ENCODE measurements around the gene CCDC57.

Gene CCDC57

DNA sequence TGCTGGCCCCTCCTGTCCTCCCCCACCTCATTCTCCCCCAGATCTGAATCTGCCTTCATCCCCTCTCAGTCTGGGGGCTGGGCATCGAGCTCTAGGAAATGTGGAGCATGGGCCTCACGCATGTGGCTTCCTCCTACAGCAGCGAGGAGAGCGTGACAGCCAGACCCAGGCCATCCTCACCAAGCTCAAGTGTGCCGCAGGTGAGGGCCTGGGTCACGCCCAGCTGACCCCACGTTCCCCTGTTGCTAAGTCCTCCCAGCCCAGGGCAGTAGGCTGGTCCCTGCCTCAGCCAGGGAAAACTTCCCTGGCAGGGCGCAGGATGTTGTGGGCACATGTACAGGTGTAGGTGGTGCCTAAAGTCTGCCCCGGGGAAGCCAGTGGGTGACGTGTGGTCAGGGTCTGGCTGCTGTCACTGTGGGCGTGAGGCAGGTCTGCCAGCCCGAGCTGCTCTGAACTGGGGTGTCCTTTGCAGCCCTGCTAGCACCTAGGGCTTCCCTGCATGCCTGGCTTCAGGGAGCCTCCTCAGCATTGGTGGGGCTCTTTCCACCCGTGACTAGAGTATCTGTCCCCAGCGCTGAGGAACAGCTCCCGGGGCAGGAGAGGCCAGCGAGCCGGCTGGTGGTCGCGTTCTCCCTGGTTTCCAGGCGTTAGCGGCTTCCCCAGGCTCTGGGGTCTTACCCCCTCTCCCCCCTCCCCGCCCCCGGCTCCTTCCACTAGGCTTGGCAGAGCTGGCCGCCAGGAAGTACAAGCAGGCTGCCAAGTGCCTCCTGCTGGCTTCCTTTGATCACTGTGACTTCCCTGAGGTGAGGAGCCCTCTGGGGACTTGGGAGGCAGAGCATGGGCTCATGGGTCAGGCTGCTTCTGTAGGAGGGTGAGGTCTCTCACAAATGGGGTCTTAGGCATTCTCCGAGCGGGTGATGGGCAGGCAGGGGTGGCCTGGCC is 157.3 kb downstream of the CCDC57 start:
- no peak for DNase-seq

DNA sequence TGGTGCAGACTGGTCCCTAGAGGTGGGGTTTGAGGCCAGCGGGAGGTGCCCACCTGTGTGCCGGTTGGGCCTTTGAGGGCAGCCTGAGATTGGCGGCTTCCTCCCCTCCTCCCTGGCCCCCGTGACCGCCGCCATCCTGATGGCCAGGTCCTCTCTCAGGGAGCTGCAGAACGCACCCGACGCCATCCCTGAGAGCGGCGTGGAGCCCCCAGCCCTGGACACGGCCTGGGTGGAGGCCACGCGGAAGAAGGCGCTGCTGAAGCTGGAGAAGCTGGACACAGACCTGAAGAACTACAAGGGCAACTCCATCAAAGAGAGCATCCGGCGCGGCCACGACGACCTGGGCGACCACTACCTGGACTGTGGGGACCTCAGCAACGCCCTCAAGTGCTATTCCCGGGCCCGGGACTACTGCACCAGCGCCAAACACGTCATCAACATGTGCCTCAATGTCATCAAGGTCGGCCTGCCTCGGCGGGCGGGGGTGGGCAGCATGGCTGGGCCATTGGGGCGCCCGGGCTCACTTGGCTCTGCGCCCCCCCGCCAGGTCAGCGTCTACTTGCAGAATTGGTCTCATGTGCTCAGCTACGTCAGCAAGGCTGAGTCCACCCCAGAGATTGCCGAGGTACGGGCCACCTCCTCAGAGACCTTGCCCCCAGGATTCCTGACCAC is 158.2 kb downstream of the CCDC57 start:
- no peak for DNase-seq

DNA sequence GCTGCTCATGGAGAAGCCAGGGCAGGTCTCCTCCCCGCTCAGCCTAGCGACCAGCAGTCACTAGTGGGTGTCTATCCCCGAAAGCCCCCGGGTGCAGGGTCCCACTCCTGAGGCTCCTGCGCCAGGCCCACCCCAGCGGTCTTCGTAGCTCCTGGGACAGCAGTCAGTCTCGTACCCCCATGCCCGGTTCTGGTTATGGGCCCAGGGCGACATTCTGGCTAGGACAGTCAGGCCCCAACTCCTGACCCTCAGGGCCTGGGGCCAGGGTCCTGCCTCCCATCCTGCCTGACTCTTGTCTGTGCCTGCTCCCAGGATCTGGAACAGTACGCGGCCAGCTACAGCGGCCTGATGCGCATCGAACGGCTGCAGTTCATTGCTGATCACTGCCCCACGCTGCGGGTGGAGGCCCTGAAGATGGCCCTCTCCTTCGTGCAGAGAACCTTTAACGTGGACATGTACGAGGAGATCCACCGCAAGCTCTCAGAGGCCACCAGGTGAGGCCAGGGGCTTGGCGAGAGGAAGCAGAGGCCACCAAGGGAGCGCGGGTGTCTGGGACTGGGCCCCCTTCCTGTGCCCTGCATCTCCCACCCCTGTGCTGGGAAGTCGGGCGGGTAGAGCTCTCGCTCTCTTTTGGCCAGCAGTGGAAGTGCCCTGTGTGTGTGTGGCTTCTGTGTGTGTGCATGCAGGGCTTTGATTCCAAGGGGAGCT is 158.9 kb downstream of the CCDC57 start:
- DNase-seq: no peak

DNA sequence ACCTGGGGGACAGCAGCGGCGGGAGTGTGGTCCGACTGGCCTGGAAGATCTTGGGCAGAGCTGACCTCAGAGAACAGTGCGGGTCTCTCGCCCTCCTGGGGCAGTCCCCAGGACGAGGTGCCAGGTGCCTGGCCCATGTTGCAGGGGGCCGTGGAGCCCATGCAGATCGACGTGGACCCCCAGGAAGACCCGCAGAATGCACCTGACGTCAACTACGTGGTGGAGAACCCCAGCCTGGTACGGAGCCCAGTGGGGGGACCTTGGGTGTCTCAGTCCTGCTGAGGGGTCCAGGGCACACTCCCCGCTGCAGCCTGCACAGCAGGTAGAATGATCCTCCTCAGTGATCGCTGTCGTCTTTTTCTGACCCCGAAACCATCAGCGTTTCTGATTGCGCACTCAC is 159.5 kb downstream of the CCDC57 start:
- no peak for DNase-seq

DNA sequence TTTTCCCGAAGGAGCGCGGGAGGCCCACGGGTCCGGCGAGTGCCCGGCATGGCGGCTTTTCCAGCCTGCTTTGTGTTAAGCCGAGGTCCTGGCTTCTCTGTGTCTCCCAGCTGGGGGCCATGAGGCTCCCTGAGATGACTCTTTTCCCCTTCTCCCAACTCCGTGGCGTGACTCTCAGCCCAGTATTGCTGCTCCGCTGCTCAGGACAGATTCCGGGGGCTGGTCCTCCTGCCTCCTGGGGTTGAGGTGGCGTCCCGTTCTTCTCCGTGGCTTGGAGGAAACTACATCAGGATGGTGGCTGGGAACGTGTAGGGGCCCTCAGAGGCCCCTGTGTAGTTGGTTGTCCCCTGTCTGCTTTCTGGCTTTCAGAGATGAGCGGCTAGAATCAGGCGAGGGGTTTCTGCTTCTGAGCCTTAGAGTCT is 160.0 kb downstream of the CCDC57 start:
- DNase-seq: no peak

DNA sequence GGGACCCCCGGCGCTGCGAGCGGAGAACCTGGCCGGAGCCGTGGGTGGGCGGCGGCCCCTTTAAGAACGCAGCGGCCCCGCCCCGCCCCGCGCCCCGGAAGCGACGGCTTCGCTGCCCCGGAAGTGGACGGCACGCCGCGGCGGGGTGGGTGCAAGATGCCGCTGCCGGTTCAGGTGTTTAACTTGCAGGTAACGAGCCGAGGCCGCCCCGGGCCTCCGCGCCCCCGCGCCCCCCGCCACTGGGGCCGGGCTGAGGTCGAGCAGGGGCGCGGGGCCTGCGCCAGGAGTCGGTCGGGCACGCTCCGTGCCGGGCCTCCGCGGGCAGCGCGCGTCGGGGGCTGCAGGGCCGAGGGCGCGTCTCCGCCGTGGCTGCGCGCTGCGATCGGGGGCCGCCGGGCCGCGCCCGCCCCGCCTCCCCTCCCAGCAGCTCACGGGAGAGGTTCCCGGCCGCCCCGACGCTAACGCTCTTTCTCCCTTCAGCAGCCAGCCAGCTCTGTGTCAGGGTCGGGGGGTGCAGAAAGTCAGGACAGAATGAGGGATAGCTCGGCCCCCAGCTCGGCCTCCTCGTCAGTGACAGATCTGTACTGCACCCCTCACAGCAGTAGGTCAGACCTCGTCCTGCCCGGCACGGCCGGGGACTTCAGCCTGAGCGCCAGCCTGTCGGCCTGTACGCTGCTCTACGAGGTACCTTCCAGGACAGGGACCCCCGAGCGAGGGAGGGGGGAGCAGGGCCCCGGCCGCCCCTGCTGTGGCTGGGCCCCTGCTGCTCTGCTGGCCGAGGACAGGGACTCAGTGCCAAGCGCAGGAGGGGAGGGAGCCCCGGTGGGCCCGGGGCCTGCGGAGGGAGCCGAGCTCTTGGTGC is 160.6 kb downstream of the CCDC57 start, which contains the start of the genes GPS1 and RFNG:
Gene GPS1, plus strand, starts transcription at position 123 of the 862 bp plus-strand sequence. Its CDS starts 34 bp downstream, at position 157.
Gene RFNG, minus strand, starts transcription at position 36 of the 862 bp plus-strand sequence. CDS start 45 bp downstream, outside the sequence.
- peak in 52 of 56 donors; percentile 19 to 86 (median 58) for DNase-seq
